GM19025 (cell line): ENCODE data around the gene MSANTD1.

Experiments used
- ATAC-seq: cut with Tn5 transposase; IDR thresholded peaks from one replicate; pipeline ENCODE4 v1.9.1; 2021; ENCODE audit warnings: mild to moderate bottlenecking, low read depth, moderate library complexity; ENCODE audit not compliant: unreplicated experiment

MSANTD1 gene

GRCh38 chr4:3215733-3216132 lies 33.2 kb upstream of the MSANTD1 start:
- ATAC-seq: no peak

- no peak for ATAC-seq
Measured at GRCh38 chr4:3217266-3217665, 31.7 kb upstream of the MSANTD1 start.

- no peak for ATAC-seq
Measured at GRCh38 chr4:3217771-3218170, 31.2 kb upstream of the MSANTD1 start.

- no peak for ATAC-seq
Measured at GRCh38 chr4:3218824-3219760, 29.9 kb upstream of the MSANTD1 start.

- ATAC-seq: no peak
Measured at GRCh38 chr4:3219761-3220475, 29.0 kb upstream of the MSANTD1 start.

GRCh38 chr4:3220476-3221183 lies 28.3 kb upstream of the MSANTD1 start:
- ATAC-seq: no peak

GRCh38 chr4:3221184-3221494 lies 27.8 kb upstream of the MSANTD1 start:
- ATAC-seq: no peak

GRCh38 chr4:3221996-3222395 lies 27.0 kb upstream of the MSANTD1 start:
- no peak for ATAC-seq

- ATAC-seq: no peak
Measured at GRCh38 chr4:3223346-3223745, 25.6 kb upstream of the MSANTD1 start.

- no peak for ATAC-seq
Measured at GRCh38 chr4:3223956-3224748, 24.8 kb upstream of the MSANTD1 start.

GRCh38 chr4:3225071-3225850 lies 23.7 kb upstream of the MSANTD1 start:
- no peak for ATAC-seq

GRCh38 chr4:3225936-3226335 lies 23.0 kb upstream of the MSANTD1 start:
- no peak for ATAC-seq

- ATAC-seq: no peak
Measured at GRCh38 chr4:3226467-3226866, 22.5 kb upstream of the MSANTD1 start.

- ATAC-seq: no peak
Measured at GRCh38 chr4:3226944-3227343, 22.0 kb upstream of the MSANTD1 start.

- ATAC-seq: no peak
Measured at GRCh38 chr4:3227878-3228675, 20.9 kb upstream of the MSANTD1 start.

GRCh38 chr4:3228881-3229280 lies 20.1 kb upstream of the MSANTD1 start:
- ATAC-seq: no peak

- no peak for ATAC-seq
Measured at GRCh38 chr4:3229328-3229727, 19.6 kb upstream of the MSANTD1 start.

- no peak for ATAC-seq
Measured at GRCh38 chr4:3229964-3230363, 19.0 kb upstream of the MSANTD1 start.

- ATAC-seq: no peak
Measured at GRCh38 chr4:3231471-3231870, 17.5 kb upstream of the MSANTD1 start.
